Thyroid gland (tissue), 4 donors: ENCODE measurements around the gene AATF. TPM values are rescaled to one million over a fixed set of nuclear protein-coding genes. Genes with fewer than 3 reads are reported as not detected.

ENCODE experiments used
- DNase-seq, 2 donors: peaks; one replicate each; pipeline ENCODE4 v3.0.0-alpha.2; 2019
- H3K27ac ChIP-seq, 3 donors: fragments of 200-600 bp; sonication (generic); 1 replicate in 2 of 3; 2 replicates in 1 of 3; pipeline ENCODE4 v1.5.1; 2016 to 2019; ENCODE audit warnings: mild to moderate bottlenecking in 1 of 3, moderate library complexity in 1 of 3
- H3K27me3 ChIP-seq: fragments of 200-600 bp; sonication (generic); one replicate; pipeline ENCODE4 v1.5.1; 2019
- H3K36me3 ChIP-seq, 2 donors: fragments of 200-600 bp; sonication (generic); one replicate each; pipeline ENCODE4 v1.5.1; 2016 to 2019
- H3K4me1 ChIP-seq, 2 donors: fragments of 200-600 bp; sonication (generic); one replicate each; pipeline ENCODE4 v1.5.1; 2017 to 2019
- H3K4me3 ChIP-seq, 3 donors: fragments of 200-600 bp; sonication (generic); replicated peaks in 1 of 3; 1 replicate in 2 of 3; 2 replicates in 1 of 3; pipeline ENCODE4 v1.5.1; 2016; ENCODE audit warnings: mild to moderate bottlenecking in 1 of 3
- H3K9me3 ChIP-seq: fragments of 200-600 bp; sonication (generic); one replicate; pipeline ENCODE4 v1.5.1; 2017
- POLR2A ChIP-seq, 2 donors: fragments of 450-650 bp; IDR thresholded peaks; one replicate each; pipeline ENCODE4 v1.6.1; 2017; ENCODE audit warnings: antibody characterized with exemption in 2 of 2, mild to moderate bottlenecking in 2 of 2, moderate library complexity in 1 of 2
- WGBS, 2 donors: methylation state at CpG; one replicate each; pipeline ENCODE4 v1.1.5; 2017; 5-methylcytosine and 5-hydroxymethylcytosine counted together
- intact Hi-C: fragments of 100-400 bp; cut with DNase I; formaldehyde crosslinking; loops from one replicate; pipeline ENCODE4 v1.15.1; 2023
- total RNA-seq, 4 donors: library from RNA; depleted of rRNA; stranded (reverse); fragments of >200 nt; gene quantifications; one replicate each; pipeline ENCODE4 v1.2.3, GENCODE V29; 2016
- TF ChIP-seq, protein P1 (sequence below), 6 experiments: fragments of 200-600 bp in 3 of 6; fragments of 450-650 bp in 3 of 6; sonication (generic) in 3 of 6; IDR thresholded peaks; one replicate each; pipeline ENCODE4 v1.5.1; 2016 to 2019; ENCODE audit warnings: antibody characterized with exemption in 6 of 6, mild to moderate bottlenecking in 2 of 6, inconsistent platforms in 1 of 6, moderate library complexity in 1 of 6

AATF gene
- total RNA-seq, 4 donors from 2014 or later: 28.5 to 38.9 (median 32.4) TPM

DNA sequence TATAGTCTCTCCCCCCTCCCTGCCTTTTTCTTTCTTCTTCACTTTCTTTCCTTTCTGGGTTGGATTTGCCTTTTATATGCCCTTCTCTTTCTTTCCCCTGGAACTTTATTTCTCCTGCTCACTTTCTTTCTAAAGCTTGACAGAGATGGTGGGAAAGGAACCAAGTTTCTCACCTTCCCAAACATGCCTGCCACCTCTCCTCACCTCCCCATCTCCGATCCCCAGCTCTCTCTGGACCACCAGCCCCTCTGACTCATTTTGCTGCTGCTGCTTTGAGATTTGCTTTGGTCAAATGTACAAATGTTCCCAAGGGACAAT lies 18.2 kb upstream of the AATF start:
- no peaks in the 10 kb centered on the region for H3K9me3 ChIP-seq
- no peak for TF ChIP-seq POLR2A (IDR thresholded peaks at IDR 0.05)
- TF ChIP-seq, protein P1, sequence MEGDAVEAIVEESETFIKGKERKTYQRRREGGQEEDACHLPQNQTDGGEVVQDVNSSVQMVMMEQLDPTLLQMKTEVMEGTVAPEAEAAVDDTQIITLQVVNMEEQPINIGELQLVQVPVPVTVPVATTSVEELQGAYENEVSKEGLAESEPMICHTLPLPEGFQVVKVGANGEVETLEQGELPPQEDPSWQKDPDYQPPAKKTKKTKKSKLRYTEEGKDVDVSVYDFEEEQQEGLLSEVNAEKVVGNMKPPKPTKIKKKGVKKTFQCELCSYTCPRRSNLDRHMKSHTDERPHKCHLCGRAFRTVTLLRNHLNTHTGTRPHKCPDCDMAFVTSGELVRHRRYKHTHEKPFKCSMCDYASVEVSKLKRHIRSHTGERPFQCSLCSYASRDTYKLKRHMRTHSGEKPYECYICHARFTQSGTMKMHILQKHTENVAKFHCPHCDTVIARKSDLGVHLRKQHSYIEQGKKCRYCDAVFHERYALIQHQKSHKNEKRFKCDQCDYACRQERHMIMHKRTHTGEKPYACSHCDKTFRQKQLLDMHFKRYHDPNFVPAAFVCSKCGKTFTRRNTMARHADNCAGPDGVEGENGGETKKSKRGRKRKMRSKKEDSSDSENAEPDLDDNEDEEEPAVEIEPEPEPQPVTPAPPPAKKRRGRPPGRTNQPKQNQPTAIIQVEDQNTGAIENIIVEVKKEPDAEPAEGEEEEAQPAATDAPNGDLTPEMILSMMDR (IDR thresholded peaks at IDR 0.05): no peak
- peaks cover 55% of the 10 kb centered on the region for H3K27me3 ChIP-seq
- 59 to 83% methylated on average over 1 of the region's 1 CpG for WGBS, 2 donors
- no peak for DNase-seq
- peaks cover 11 to 42% of the 10 kb centered on the region in 2 donors for H3K4me1 ChIP-seq
- no peaks in the 10 kb centered on the region for H3K36me3 ChIP-seq
- intact Hi-C loops: no loop called here
- no peak overlapping the region for H3K27ac ChIP-seq
- H3K4me3 ChIP-seq: no peak overlapping the region

DNA sequence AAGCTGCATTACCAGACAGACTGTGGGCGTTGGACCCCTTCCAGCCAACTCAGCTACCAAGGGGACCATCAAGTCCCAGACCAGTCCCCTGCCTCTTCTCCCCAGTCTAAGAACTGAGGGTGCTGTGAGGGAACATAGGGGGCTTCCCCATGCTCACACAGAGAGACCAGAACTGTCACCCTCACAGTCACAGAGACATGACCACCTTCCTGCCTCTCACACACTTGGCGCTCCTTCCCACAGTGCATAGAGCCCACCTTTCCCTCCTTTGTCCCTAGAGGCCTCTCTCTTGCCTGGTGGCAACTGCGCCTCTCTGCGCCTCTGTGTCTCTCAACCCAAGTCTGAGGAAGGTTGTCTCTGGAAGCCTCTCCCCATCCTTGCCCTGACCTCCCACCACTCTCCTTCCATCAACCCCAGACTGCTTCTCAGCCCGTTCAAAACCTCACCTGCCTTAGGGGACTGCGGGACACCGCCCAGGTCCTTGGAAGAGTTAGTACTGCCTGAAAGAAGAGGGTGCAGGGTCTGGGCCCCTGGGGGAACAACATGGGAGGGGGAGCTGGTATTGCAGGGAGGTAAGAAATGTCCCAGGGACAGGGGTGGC lies 17.6 kb upstream of the AATF start:
- intact Hi-C loops: no loop called here
- WGBS, 2 donors: 43 to 50% methylated on average over 7 of the region's 7 CpGs
- peaks cover 61% of the 10 kb centered on the region for H3K27me3 ChIP-seq
- H3K4me1 ChIP-seq: peaks cover 17 to 48% of the 10 kb centered on the region in 2 donors
- H3K9me3 ChIP-seq: no peaks in the 10 kb centered on the region
- no peak overlapping the region for H3K4me3 ChIP-seq
- no peak overlapping the region for H3K27ac ChIP-seq
- no peaks in the 10 kb centered on the region for H3K36me3 ChIP-seq
- TF ChIP-seq, protein P1 (IDR thresholded peaks at IDR 0.05): no peak
- no peak for TF ChIP-seq POLR2A (IDR thresholded peaks at IDR 0.05)
- DNase-seq: no peak

DNA sequence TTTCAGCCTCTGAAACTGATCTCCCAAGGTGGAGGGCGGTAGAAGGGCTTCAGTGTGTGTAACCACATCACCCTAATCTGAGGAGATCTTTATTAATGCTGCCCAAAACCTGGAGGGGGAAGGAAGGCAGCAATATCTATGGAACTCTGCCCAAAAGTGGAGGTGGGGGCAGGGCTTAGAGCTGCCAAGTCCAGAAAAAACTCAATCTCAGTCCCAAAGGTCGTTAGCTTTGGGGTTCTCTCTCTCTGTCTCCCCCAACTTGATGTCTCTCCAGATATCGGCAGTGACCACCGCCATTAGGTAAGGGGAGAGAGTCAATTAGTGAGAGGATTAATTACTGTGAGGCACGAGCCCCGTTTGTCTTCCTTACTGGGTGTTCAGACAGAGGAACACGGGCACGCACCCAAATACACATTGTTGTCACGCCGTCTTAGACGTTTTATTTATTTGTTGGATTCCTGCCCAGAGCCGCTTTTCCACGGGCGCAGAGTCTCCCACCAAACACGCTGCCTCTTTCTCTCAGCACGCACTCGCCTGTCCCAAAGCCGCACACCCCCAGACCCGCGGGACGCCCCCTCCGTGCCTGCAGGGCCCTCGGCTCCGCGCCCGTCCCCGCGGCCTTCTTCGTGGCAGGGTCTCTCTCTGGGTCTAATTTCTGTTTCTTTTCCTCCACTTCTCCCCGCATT lies 16.9 kb upstream of the AATF start:
- DNase-seq: peak; percentile 25 to 33
- Histone ChIP-seq H3K27me3 (peaks cover 68% of the 10 kb centered on the region), H3K36me3 (no peaks in the 10 kb centered on the region), H3K27ac (no peak overlapping the region), H3K4me1 (peaks cover 24 to 55% of the 10 kb centered on the region in 2 donors), H3K4me3 (no peak overlapping the region), H3K9me3 (no peaks in the 10 kb centered on the region)
- TF ChIP-seq, protein P1 (IDR thresholded peaks at IDR 0.05): no peak
- no peak for TF ChIP-seq POLR2A (IDR thresholded peaks at IDR 0.05)
- intact Hi-C loops: no loop called here
- 3% methylated on average over 30 of the region's 30 CpGs for WGBS, 2 donors

DNA sequence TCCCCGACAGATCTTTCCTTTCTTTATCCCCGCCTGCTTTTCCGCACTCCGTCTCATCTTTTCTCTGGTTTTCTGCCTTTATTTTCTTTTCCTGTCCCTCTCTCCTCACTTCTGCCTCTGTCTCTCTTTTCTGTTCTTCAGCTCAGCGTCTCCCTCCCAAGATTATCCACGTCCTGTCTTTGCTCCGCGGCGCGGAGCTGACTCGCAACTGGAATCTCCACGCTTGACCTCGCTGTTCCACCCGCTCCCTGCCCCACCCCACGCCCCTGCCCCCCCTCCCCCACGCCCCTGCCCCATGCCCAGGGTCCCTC lies 16.4 kb upstream of the AATF start:
- Histone ChIP-seq H3K36me3 (no peaks in the 10 kb centered on the region), H3K27ac (no peak overlapping the region), H3K4me1 (peaks cover 26 to 59% of the 10 kb centered on the region in 2 donors), H3K27me3 (peaks cover 72% of the 10 kb centered on the region), H3K9me3 (no peaks in the 10 kb centered on the region), H3K4me3 (no peak overlapping the region)
- intact Hi-C loops: no loop called here
- DNase-seq: no peak
- TF ChIP-seq, protein P1 (IDR thresholded peaks at IDR 0.05): no peak
- no peak for TF ChIP-seq POLR2A (IDR thresholded peaks at IDR 0.05)
- WGBS, 2 donors: 3 to 4% methylated on average over 16 of the region's 16 CpGs

DNA sequence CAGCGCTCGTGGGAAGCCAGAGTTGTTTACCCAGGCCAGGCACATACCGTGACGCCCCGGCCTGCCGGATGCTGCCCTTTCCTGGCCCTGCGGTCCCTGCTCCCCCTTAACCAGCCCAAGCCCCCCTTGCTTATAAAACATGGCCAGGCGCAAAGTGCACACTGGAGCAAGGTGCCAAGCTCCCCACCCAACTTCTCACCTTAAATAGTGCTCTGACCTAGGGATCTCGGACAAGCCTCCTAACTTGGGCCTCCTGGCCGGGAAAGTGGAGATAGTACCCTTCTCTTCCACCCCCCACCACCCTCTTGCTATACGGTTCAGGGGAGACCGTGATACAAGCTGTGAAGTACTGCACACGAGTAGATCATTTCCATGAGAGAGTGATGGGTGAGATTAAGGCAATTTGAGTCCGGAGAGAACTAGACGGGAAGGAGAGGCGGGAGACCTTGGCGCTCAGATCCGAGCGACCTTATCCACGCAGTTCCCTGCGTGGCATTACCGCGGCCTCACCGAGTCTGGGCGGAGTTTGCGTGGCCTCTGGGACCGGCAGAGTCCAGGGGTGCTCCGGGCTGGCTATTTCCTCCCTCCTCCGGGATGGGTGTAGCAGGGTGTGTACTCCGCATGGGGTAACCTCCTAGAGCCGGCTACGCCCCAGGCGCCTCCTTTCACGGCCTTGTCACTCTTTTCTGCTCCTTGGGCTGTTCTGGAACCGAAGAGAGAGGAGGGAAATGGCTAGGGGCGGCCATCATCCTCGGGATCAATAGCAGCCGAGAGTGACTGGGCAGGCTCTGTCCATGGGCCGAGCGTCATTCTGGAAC lies 15.9 kb upstream of the AATF start:
- TF ChIP-seq, protein P1 (IDR thresholded peaks at IDR 0.05): no peak
- TF ChIP-seq POLR2A (IDR thresholded peaks at IDR 0.05): no peak
- H3K36me3 ChIP-seq: no peaks in the 10 kb centered on the region
- DNase-seq: no peak
- H3K9me3 ChIP-seq: no peaks in the 10 kb centered on the region
- intact Hi-C loops: no loop called here
- 6 to 11% methylated on average over 29 to 35 of the region's 40 CpGs for WGBS, 2 donors
- H3K27me3 ChIP-seq: peaks cover 76% of the 10 kb centered on the region
- peaks cover 26 to 65% of the 10 kb centered on the region in 2 donors for H3K4me1 ChIP-seq
- H3K4me3 ChIP-seq: no peak overlapping the region
- H3K27ac ChIP-seq: no peak overlapping the region
